ENCODE data around the gene CCNT1.
"Not testable (repeated sequence)": the region's sequence is repeated elsewhere in the genome, so short reads cannot be mapped to it uniquely, and the experiment has no call there.

The CCNT1 gene

DNA sequence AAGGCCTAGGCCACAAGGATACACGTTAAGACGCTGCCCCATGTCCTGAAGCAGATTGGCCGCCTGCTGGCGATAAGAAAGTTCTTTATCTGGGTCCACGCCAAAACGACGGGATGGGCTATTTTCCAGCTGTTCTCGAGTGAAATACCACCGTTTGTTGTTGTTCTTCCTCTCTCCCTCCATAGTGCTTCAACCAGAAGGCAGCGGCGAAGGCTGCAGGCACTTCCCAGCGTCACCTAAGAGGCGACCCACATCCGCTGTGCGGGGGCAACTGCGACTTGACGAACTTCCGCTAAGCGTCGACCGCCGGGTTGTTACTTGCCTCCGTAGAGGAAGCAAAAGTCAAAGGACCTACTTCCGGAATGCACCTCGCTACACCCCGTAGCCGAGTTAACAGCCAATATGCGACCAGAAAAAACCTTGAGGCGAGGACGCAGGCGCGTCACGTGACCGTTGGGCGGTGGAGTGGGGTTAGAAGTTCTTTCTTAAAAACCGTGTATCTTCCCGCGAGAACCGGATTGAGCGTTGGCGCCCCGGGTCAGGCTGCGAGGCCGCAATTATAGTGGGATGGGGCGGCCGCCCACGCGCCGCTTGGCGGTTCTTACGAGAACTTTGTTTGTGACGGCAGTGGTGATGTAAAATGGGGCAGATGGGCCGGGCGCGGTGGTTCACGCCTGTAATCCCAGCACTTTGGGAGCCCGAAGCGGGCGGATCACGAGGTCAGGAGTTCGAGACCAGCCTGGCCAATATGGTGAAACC is at the start of gene CCNT1:
Gene CCNT1 (minus strand): TSS at position 215 of the 759 bp plus-strand sequence. CDS start 32 bp downstream, at position 183.
- DNase-seq = peak; percentile 100

DNA sequence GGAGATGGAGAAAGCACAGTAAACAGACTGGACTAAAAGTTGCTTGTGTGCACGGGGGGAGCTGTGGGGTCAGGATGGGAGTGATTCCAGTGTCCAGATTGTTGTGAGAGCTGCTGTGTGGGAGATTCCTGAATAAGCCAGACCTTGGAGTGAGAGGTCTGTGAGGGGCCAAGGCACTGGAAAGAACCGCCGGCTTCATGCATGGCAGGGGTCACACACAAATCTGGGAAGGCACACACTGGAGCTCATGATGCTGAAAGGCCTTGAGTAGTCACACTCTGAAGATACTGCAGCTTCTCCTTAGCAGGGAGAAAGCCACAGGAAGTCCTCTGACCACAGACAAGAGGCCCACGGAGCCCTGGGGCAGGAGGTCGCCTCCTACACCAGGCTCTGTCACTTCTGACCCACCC is 49.3 kb upstream of the CCNT1 start:
- DNase-seq = peak; percentile 87

DNA sequence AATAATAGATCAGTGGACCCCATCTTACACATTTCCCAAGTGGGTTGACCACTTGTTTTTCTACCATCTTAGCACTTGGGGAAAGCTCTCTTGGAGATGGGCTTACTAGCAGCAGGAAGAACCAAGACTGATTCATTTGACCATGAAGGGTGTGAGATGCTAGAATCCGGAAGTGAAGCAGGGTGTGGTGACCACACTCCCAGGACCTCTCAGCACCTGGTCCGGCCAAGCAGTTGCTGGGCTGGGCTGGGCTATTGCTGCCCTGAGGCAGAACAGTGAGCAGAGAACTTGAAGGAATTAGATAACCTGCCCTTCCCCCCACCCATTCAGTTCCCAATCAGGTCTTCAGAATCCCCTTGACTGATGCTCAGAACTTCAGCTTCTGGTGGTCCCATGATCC is 48.0 kb upstream of the CCNT1 start:
- DNase-seq = no peak

- no peak for DNase-seq
Observed at GRCh38 chr12:48758737-48759136, 42.2 kb upstream of the CCNT1 start.

DNA sequence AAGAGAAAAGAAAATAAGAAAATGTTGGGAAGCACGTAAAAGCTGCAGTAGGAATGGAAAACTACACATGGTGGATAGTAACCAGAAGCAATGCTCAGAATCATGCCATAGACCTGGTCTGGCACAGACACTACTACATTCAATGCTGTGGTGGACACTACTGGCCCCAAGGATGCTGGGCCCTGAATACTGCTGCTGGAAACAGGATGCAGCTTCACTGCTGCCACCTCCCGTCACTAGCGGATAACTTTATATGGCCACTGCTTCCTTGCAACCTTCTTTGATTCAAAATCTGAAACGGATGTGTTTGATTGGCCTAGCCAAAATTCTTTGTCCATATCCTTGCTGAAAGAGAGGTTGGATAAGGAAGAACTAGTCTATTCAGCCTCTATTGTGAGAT is 41.7 kb upstream of the CCNT1 start:
- peak; percentile 47 for DNase-seq

DNA sequence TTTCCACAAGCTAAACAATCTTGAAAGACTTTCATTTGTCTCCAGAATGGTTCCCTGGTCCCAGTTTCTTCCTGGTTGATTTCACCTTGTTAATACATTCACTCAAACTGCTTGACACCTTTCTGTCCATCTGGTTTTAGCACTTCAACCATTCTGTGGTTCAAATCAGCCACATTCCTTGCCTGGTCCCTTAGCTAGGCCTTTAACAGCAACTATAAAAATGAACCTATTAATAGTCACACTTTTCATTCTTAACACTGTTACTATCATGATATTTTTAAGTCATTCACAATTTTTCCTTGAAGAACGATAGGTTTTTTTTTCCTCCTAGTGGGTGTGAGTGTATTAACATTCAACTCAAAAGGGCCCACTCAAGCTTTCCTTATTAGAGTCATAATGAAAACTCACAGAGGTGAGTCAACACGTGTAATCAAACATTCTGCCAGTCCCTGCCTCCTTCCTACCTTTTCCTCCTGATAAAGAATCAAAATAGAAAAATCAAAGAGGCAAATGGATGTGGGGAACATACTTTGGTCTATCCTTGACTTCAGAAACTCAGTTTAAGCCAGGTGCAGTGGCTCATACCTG is 34.4 kb upstream of the CCNT1 start:
- no peak for DNase-seq

- DNase-seq = no peak
Observed at GRCh38 chr12:48750215-48750614, 33.7 kb upstream of the CCNT1 start.

- DNase-seq = no peak
Observed at GRCh38 chr12:48744251-48745008, 27.9 kb upstream of the CCNT1 start.

DNA sequence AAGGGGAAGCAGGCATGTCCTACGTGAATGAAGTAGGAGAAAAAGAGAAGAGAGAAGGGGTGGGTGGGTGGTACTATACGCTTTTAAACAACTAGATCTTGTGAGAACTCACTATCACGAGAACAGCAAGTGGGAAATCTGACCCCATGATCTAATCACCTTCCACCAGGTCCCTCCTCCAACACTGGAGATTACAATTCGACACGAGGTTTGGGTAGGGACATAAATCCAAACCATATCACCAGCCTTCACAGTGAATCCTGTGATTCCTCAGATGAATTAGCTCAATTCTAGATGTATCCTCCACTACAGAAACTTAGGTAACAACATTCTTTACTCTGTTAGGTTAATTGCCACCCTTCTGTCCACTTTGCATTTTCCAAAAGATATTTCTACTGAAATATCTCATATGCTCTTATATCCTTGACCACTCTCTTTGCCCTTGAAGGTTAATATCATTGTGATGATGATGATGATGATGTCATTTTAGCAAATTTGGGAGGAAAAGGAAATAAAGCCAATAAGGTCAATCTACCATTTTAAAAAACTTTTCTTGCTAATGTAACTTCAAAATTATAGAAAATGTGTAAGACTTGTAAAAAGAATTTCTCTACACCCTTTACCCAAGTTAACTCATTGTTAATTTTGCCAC is 23.2 kb upstream of the CCNT1 start:
- peak; percentile 17 for DNase-seq

GRCh38 chr12:48736456-48736855 is 19.9 kb upstream of the CCNT1 start:
- no peak for DNase-seq

DNA sequence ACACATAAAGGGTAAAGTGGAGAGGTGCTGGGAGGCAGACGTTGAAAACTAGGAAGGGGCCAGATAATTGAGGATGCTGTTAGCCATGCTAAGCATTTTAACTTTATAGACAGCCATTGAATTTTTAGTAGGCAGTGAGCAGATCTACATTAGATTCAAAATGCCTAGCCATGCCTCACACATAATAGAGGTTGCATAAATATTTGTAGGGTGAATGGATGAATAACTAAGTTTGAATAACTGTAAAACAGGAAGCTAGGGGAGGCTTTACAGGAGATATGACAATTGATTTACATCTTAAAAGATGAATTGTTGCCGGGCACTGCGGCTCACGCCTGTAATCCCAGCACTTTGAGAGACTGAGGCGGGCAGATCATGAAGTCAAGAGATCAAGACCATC is 12.3 kb upstream of the CCNT1 start:
- no peak for DNase-seq

DNA sequence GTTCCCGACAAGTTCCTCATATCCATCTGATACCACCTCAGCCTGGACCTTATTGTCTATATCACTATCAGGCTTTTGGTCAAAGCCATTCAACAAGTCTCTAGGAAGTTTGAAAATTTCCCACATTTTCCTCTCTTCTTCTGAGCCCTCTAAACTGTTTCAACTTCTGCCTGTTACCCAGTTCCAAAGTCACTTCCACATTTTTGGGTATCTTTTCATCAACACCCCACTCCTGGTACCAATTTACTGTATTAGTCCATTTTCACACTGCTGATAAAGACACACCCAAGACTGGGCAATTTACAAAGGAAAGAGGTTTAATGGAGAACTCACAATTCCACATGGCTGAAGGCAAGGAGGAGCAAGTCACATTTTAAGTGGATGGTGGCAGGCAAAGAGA is 4.2 kb upstream of the CCNT1 start:
- DNase-seq = not testable (repeated sequence)

- DNase-seq = not testable (repeated sequence)
Observed at GRCh38 chr12:48720171-48720570, 3.7 kb upstream of the CCNT1 start.

DNA sequence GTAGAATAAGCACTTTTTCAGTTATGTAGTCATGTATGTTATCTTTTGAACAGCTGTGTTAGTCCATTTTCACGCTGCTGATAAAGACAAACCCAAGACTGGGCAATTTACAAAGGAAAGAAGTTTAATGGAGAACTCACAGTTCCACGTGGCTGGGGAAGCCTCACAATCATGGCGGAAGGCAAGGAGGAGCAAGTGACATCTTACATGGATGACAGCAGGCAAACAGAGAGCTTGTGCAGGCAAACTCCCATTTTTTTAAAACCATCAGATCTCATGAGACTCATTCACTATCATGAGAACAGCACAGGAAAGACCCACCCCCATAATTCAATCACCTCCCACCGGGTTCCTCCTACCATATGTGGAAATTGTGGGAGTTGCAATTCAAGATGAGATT is 2.5 kb upstream of the CCNT1 start:
- DNase-seq = not testable (repeated sequence)

- DNase-seq = peak; percentile 44
Observed at GRCh38 chr12:48717252-48717695, 767 bp upstream of the CCNT1 start.

GRCh38 chr12:48716168-48716492 is 377 bp downstream of the CCNT1 start:
- DNase-seq = no peak

DNA sequence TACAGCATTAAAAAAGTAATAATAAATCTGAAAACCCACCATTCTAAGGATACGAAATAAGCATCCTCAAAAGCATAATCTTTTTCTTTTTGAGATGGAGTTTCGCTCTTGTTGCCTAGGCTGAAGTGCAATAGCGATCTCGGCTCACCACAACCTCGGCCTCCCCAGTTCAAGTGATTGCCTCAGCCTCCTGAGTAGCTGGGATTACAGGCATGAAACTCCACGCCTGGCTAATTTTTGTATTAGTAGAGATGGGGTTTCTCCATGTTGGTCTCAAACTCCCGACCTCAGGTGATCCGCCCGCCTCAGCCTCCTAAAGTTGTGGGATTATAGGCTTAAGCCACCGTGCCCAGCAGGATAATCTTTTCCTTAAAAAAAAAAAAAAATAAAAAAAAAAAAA is 4.3 kb downstream of the CCNT1 start:
- no peak for DNase-seq

GRCh38 chr12:48698822-48699221 is 17.7 kb downstream of the CCNT1 start:
- not testable (repeated sequence) for DNase-seq

DNA sequence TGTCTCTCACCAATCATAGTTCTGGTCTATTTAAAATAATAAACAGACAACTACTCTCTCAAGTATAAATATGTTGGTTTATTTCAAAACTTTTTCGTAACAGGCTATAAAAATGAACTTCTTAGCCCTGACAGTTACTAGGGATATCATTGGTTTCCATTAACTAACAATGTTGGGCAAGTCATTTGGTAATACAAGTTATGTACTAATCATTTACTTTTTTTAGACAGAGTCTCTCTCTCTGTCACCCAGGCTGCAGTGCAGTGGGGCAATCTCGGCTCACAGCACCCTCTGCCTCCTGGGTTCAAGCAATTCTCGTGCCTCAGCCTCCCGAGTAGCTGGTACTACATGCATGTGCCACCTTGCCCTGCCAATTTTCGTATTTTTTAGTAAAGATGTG is 19.9 kb downstream of the CCNT1 start:
- no peak for DNase-seq

DNA sequence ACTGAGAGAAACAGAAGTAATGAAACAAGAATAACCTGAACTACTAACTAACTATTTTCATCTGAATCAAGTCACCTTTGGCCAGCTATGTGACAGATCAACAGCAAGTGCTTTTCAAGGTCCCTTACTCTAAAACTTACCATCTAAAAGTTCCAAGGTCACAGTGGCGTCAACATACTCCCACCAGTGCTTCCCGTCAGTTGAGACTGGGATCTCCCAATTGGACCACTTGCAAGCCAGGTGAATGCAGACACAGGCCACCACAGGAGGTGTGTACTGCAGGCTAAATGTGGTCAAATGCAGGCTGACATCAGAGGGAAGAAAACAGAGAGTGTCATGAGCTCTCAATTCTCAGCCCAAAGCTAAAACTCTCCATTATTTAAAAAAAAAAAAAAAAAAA is 20.6 kb downstream of the CCNT1 start:
- no peak for DNase-seq

- DNase-seq = no peak
Observed at GRCh38 chr12:48694038-48694437, 22.5 kb downstream of the CCNT1 start.

- DNase-seq = peak; percentile 70
Observed at GRCh38 chr12:48693572-48693971, 22.9 kb downstream of the CCNT1 start.

DNA sequence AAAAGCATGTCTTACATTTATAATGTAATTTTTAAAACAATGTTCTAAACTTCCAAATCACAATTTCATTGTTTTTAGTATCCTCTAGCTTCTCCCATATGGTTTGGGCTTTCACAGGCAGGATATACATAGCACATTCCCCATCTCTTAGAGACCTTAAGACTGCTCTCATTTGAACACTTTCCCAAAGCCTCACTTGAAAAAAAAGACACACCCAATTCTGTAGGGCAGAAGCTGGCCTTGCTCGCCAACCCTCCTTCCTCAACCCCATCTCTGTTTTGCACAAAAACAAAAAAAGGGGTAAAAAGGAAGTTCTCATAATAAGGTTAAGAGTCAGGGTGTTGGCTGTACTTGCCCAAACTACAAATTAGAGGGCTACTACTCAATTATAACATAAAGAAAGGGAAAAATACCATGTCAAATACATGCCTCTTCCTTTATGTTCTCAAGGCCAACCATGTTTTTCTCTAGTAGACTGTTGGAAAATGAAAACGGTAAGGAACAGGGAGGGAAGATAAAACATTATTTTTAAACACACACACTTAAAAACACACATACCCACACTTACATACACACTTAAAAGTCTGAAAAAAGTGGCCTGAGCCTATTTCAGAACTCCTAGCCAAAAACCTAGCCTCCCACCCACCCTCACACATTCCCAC is 24.6 kb downstream of the CCNT1 start:
- DNase-seq = no peak
